Cardiac fibroblast (primary cell): Measurements from ENCODE around the gene ADAP1.
A peak's percentile ranks its signal among the peaks of the same experiment; 100 is the strongest.
"Not testable (repeated sequence)": the region's sequence is repeated elsewhere in the genome, so short reads cannot be mapped to it uniquely, and the experiment has no call there.

ENCODE experiments used
- DNase-seq, 2 donors: peaks; one replicate each; pipeline versions ENCODE4 v3.0.0 to v3.0.0-alpha.2; 2010; ENCODE audit warnings: low read depth in 2 of 2
- H3K4me3 ChIP-seq, 2 donors: replicated peaks in 1 of 2; 1 replicate in 1 of 2; 2 replicates in 1 of 2; pipeline ENCODE4 v1.5.1; 2011; ENCODE audit warnings: low read depth in 2 of 2, low read length in 2 of 2, mild to moderate bottlenecking in 2 of 2, moderate library complexity in 1 of 2
- TF ChIP-seq, protein P1 (sequence below): IDR thresholded peaks from one replicate; pipeline ENCODE4 v1.5.1; 2011; ENCODE audit warnings: low read depth, mild to moderate bottlenecking, low read length, inconsistent platforms

ADAP1 gene, protein sequence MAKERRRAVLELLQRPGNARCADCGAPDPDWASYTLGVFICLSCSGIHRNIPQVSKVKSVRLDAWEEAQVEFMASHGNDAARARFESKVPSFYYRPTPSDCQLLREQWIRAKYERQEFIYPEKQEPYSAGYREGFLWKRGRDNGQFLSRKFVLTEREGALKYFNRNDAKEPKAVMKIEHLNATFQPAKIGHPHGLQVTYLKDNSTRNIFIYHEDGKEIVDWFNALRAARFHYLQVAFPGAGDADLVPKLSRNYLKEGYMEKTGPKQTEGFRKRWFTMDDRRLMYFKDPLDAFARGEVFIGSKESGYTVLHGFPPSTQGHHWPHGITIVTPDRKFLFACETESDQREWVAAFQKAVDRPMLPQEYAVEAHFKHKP

DNA sequence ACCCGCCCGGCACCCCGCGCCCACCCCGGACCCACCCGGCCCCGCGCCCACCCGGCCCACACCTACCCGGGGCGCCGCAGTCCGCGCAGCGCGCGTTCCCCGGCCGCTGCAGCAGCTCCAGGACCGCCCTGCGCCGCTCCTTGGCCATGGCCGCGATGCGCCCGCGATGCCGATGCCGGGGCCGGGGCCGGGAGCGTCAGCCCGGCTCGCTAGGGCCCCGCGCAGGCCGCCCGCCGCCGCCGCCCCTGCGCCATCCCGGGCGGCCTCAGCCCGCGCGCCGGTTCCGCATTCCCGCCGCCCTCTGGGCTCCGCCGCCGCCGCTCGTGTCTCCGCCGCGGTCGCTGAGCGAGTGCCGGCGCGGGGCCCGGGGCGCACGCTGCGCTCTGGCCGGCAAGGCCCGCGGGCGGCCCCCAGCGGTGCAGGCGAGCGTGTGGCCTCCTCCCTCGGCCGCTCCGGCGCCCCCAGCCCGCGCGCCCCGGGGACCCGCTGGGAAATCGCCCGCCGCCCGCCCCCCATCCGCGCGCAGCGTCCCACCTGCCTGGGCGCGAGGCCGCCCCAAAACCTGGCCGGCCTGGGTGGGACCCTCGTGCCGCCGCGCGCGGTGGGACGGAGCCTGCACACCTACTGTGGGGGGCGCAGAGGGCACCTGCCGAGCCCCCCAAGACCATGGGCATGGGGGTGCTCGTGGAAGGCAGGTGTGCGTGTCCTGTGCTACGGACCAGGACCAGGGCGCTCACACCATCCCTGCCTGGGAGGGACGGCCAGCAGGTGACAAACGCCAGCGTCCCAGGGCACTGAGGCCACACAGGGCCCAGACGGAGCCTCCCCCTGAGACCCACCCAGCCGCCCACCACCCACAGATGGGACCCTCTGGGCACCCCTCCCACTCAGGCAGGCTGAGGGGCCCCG lies at the start of gene ADAP1:
ADAP1 (minus strand) TSS at position 351 of the 909 bp plus-strand sequence; CDS start at position 148, 203 bp downstream.
- TF ChIP-seq, protein P1, sequence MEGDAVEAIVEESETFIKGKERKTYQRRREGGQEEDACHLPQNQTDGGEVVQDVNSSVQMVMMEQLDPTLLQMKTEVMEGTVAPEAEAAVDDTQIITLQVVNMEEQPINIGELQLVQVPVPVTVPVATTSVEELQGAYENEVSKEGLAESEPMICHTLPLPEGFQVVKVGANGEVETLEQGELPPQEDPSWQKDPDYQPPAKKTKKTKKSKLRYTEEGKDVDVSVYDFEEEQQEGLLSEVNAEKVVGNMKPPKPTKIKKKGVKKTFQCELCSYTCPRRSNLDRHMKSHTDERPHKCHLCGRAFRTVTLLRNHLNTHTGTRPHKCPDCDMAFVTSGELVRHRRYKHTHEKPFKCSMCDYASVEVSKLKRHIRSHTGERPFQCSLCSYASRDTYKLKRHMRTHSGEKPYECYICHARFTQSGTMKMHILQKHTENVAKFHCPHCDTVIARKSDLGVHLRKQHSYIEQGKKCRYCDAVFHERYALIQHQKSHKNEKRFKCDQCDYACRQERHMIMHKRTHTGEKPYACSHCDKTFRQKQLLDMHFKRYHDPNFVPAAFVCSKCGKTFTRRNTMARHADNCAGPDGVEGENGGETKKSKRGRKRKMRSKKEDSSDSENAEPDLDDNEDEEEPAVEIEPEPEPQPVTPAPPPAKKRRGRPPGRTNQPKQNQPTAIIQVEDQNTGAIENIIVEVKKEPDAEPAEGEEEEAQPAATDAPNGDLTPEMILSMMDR: no peak
- peak; percentile 36 to 58 for DNase-seq
- peak within 1 kb of the TSS; percentile 39 to 44 for H3K4me3 ChIP-seq

DNA sequence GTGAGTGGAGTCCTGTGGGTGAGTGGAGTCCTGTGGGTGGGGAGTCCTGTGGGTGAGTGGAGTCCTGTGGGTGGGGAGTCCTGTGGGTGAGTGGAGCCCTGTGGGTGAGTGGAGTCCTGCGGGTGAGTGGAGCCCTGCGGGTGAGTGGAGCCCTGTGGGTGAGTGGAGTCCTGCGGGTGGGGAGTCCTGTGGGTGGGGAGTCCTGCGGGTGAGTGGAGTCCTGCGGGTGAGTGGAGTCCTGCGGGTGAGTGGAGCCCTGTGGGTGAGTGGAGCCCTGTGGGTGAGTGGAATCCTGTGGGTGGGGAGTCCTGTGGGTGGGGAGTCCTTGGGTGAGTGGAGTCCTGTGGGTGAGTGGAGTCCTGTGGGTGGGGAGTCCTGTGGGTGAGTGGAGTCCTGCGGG lies 48.0 kb upstream of the ADAP1 start:
- DNase-seq, H3K4me3 ChIP-seq: not testable (repeated sequence)

DNA sequence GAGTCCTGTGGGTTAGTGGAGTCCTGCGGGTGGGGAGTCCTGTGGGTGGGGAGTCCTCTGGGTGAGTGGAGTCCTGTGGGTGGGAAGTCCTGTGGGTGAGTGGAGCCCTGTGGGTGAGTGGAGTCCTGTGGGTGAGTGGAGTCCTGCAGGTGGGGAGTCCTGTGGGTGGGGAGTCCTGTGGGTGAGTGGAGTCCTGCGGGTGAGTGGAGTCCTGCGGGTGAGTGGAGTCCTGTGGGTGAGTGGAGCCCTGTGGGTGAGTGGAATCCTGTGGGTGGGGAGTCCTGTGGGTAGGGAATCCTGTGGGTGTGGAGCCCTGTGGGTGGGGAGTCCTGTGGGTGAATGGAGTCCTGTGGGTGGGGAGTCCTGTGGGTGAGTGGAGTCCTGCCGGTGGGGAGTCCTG lies 47.5 kb upstream of the ADAP1 start:
- not testable (repeated sequence) for DNase-seq, H3K4me3 ChIP-seq

- not testable (repeated sequence) for H3K4me3 ChIP-seq, DNase-seq
Measured at GRCh38 chr7:1001069-1001770, 46.7 kb upstream of the ADAP1 start.

GRCh38 chr7:999941-1000935 lies 45.8 kb upstream of the ADAP1 start:
- no peak overlapping the region for H3K4me3 ChIP-seq
- no peak for DNase-seq
- TF ChIP-seq, protein P1: no peak

DNA sequence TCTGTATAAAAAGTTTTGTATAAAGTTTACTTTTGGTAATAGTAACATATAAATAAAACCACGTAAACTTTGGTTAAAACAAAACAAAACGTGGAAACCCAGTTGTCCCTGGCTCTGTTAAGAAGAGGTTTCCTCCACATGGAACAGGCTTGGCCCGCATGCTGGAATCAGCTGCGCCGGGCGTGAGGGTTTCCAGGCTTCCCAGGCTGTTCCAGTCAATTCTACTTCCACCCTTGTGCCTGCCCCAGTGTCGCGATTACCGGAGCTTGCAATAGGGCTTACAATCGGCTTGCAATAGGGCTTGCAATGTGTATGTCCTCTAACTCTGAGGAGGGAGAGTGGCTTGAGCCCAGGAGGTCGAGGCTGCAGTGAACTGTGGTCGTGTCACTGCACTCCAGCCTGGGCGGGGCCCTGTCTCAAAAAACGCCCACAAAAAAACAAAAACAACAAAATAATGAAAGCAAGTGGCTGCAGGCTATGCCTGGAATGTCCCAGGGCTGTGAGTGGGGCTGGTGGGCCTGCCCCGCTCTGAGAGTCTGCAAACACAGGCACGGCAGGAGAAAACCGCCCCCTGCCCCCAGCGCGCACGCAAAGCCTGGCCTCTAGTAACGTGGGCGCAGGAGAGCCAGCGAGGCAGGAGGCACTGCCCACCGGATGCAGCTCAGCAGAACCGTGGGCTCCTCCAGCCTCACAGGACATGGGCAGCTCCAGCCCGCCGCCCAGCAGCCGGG lies 44.8 kb upstream of the ADAP1 start:
- H3K4me3 ChIP-seq: no peak overlapping the region
- TF ChIP-seq, protein P1: no peak
- no peak for DNase-seq

DNA sequence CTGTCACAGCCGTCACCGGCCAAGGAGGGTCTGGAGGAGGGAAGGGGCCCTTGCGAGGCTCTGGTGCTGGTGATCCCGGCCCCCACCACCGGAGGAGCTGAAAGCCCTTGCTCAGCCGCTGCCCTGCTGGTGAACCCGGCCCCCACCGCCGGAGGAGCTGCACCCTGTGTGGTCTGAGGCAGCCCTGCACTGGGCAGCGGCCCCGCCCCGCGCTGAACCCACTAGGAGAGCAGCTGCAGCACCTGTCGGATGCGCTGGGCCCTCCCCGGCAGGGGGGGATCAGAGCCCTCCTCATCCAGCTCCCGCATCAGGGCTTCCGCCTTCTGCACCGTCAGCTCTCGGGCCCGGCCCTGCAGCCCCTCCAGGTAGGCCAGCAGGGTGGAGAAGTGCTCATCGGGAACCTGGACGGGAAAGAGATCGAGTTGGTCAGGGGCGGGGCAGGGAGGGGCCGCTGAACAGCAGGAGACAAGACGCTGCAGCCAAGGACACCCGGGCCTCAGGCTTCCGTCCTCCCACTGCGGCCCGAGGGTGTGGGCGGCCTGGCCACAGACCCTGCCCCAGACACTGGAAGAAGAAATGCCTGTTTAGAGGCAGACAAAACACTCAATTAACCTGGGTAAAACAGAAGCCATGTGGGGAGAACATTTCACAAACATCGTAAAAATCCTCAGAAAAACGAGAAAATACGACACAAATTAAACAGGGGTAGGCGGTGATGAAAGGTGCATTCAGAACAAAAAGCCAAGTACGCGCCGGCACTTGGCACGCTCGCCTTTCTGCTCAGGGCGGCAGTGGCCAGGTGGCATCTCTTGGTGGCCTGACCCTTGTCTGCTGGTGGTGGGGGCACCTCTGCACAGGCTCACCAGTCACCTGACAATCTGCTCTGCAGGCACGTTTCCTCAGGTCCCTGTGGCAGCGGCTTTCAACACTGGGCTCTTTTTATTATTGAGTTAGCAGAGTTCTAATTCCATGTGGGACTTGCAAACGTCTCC lies 43.2 kb upstream of the ADAP1 start:
- no peak overlapping the region for H3K4me3 ChIP-seq
- TF ChIP-seq, protein P1: no peak
- DNase-seq: no peak
